Measurements from ENCODE around the gene SEBOX. TPM values are rescaled to one million over a fixed set of nuclear protein-coding genes. Genes with fewer than 3 reads are reported as not detected.

Gene SEBOX
- total RNA-seq, 3 donors from 2014 or later: not detected

- TF ChIP-seq CTCF (IDR thresholded peaks at IDR 0.05): no peak
- no peaks in the 10 kb centered on the region for H3K9me3 ChIP-seq
- intact Hi-C loops (cut with DNase I, micrococcal nuclease): no loop called here
- H3K36me3 ChIP-seq (ENCODE audit: low read depth): no peaks in the 10 kb centered on the region
- H3K4me3 ChIP-seq: no peak overlapping the region
- peaks cover 9% of the 10 kb centered on the region for H3K4me1 ChIP-seq (ENCODE audit: low read depth)
- ATAC-seq: peak; percentile 35
- DNase-seq: no peak
These were observed 41.4 kb upstream of the SEBOX start for GRCh38 chr17:28406473-28406814.

GRCh38 chr17:28405632-28406472 is 40.9 kb upstream of the SEBOX start, which contains the start of gene SLC46A1:
Gene SLC46A1, minus strand, starts transcription at chr17:28406212. Its CDS starts 98 bp downstream, at chr17:28406114.
- ATAC-seq (peak; percentile 73), DNase-seq (peak; percentile 60 to 73 (median 70))
- TF ChIP-seq CTCF (IDR thresholded peaks at IDR 0.05): no peak
- peak within 1 kb of the TSS; percentile 46 for H3K4me3 ChIP-seq
- no peaks in the 10 kb centered on the region for H3K36me3 ChIP-seq (ENCODE audit: low read depth)
- no peaks in the 10 kb centered on the region for H3K9me3 ChIP-seq
- intact Hi-C loops (cut with DNase I, micrococcal nuclease): no loop called here
- peaks cover 9% of the 10 kb centered on the region for H3K4me1 ChIP-seq (ENCODE audit: low read depth)

- intact Hi-C loops (cut with DNase I, micrococcal nuclease): no loop called here
- Histone ChIP-seq H3K4me3 (no peak overlapping the region), H3K9me3 (no peaks in the 10 kb centered on the region), H3K36me3 (ENCODE audit: low read depth) (no peaks in the 10 kb centered on the region), H3K4me1 (ENCODE audit: low read depth) (peaks cover 9% of the 10 kb centered on the region)
- no peak for TF ChIP-seq CTCF (IDR thresholded peaks at IDR 0.05)
- DNase-seq: no peak
- no peak for ATAC-seq
These were observed 40.0 kb upstream of the SEBOX start for GRCh38 chr17:28404812-28405570.

GRCh38 chr17:28404461-28404811 is 39.4 kb upstream of the SEBOX start:
- Histone ChIP-seq H3K9me3 (no peaks in the 10 kb centered on the region), H3K4me3 (no peak overlapping the region), H3K36me3 (ENCODE audit: low read depth) (no peaks in the 10 kb centered on the region), H3K4me1 (ENCODE audit: low read depth) (peaks cover 9% of the 10 kb centered on the region)
- intact Hi-C loops (cut with DNase I, micrococcal nuclease): no loop called here
- ATAC-seq: no peak
- no peak for TF ChIP-seq CTCF (IDR thresholded peaks at IDR 0.05)
- no peak for DNase-seq

- Histone ChIP-seq H3K4me1 (ENCODE audit: low read depth) (peaks cover 9% of the 10 kb centered on the region), H3K4me3 (no peak overlapping the region), H3K36me3 (ENCODE audit: low read depth) (no peaks in the 10 kb centered on the region), H3K9me3 (no peaks in the 10 kb centered on the region)
- no peak for DNase-seq
- no peak for ATAC-seq
- TF ChIP-seq CTCF (IDR thresholded peaks at IDR 0.05): no peak
- intact Hi-C loops (cut with DNase I, micrococcal nuclease): no loop called here
These were observed 39.0 kb upstream of the SEBOX start for GRCh38 chr17:28404007-28404406.
